Activated CD8-positive, alpha-beta memory T cell treated with anti-CD3 and anti-CD28 coated beads, Interleukin-2, amount 10 ng/mL, durations not matched to agents 7 days and 5 days (primary cell): ENCODE data around the gene RPP25L. TPM values are rescaled to one million over a fixed set of nuclear protein-coding genes. Genes with fewer than 3 reads are reported as not detected.

Experiments
- ATAC-seq: fragments of 150-1000 bp; cut with Tn5 transposase; one replicate; pipeline ENCODE4 v1.10.0; 2021; ENCODE audit warnings: moderate library complexity
- CTCF ChIA-PET: fragments of 350-600 bp; sonication (Branson Sonifier 250); formaldehyde crosslinking; loops from one replicate; lab custom pipeline; 2021; ENCODE audit warnings: antibody characterized with exemption; lab: Charles Lee
- DNase-seq: peaks from one replicate; pipeline ENCODE4 v3.0.0-alpha.2; 2020
- H3K27ac Mint-ChIP-seq: one replicate; pipeline ENCODE4 v1.8.0; 2021; ENCODE audit warnings: mild to moderate bottlenecking, mixed read lengths
- H3K27me3 Mint-ChIP-seq: one replicate; pipeline ENCODE4 v1.8.0; 2021; ENCODE audit warnings: mixed read lengths
- H3K36me3 Mint-ChIP-seq: one replicate; pipeline ENCODE4 v1.8.0; 2021; ENCODE audit warnings: mild to moderate bottlenecking, mixed read lengths
- H3K4me1 Mint-ChIP-seq: one replicate; pipeline ENCODE4 v1.8.0; 2021; ENCODE audit warnings: mixed read lengths
- H3K4me3 Mint-ChIP-seq: one replicate; pipeline ENCODE4 v1.8.0; 2021; ENCODE audit warnings: mild to moderate bottlenecking, moderate library complexity, mixed read lengths
- H3K9me3 Mint-ChIP-seq: one replicate; pipeline ENCODE4 v1.8.0; 2022; ENCODE audit warnings: low read depth, mixed read lengths
- total RNA-seq, 2 experiments: library from RNA; stranded (reverse); gene quantifications; one replicate each; pipeline ENCODE4 v1.2.3, GENCODE V29; 2021

The RPP25L gene
- total RNA-seq, 2 experiments from 2014 or later = 27.2 to 27.8 TPM

- no peak overlapping the region for H3K27ac Mint-ChIP-seq
- no peaks in the 10 kb centered on the region for H3K9me3 Mint-ChIP-seq
- ATAC-seq = no peak
- no peaks in the 10 kb centered on the region for H3K36me3 Mint-ChIP-seq
- no peak overlapping the region for H3K4me3 Mint-ChIP-seq
- CTCF ChIA-PET = interaction anchor here (1.1 to 1.4 kb wide), 3 partner anchors 30 to 49 kb away, joined by 4 read pairs; partner anchors contain the start of gene RPP25L
- no peak for DNase-seq
- H3K4me1 Mint-ChIP-seq = no peaks in the 10 kb centered on the region
- peaks cover 23% of the 10 kb centered on the region for H3K27me3 Mint-ChIP-seq
These were observed 48.6 kb downstream of the RPP25L start for GRCh38 chr9:34563262-34563661.

- CTCF ChIA-PET = interaction anchor here (0.8 to 1.4 kb wide), 8 partner anchors 14 to 72 kb away, joined by 3 to 4 read pairs (median 3); partner anchors contain the start of genes ARID3C and RPP25L
- Mint-ChIP-seq H3K4me3 (no peak overlapping the region), H3K27ac (no peak overlapping the region), H3K36me3 (no peaks in the 10 kb centered on the region), H3K4me1 (no peaks in the 10 kb centered on the region), H3K9me3 (no peaks in the 10 kb centered on the region), H3K27me3 (peaks cover 19% of the 10 kb centered on the region)
- ATAC-seq (no peak), DNase-seq (no peak)
These were observed 49.7 kb downstream of the RPP25L start for GRCh38 chr9:34562135-34562745.

DNA sequence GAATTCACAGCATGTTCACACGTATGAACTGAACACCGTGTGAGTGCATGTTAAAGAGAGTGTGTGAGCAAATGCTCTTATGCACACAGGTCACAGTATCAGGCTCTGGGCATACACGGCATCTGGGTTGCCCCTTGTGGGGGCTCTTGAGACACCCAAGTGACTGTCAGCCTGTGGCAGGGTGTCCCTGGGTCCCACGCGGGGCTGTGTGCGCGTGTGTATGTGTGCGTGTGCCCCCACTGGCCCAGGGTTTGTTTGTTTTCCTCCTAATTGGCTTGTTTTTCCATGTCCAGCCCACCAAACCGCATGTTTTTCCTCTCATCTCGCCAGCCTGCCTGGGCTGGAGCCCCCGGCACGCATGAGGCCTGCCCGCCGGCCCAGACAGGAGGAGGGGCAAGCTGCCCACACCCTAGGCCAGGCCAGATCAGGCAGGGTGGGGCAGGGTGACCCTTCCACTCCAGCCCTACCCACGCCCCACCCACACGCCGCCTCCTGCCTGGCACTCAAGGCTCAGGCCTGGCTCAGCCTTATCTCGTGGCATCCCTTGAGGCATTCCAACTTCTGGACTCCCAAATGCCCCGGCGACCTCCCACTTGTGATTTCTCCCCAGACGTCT is 51.2 kb downstream of the RPP25L start:
- no peaks in the 10 kb centered on the region for H3K4me1 Mint-ChIP-seq
- no peak overlapping the region for H3K4me3 Mint-ChIP-seq
- H3K36me3 Mint-ChIP-seq = no peaks in the 10 kb centered on the region

More for the DNA sequence above, 51.2 kb downstream of the RPP25L start:
- no peak overlapping the region for H3K27ac Mint-ChIP-seq
- no peak for ATAC-seq
- CTCF ChIA-PET = no interaction called here
- H3K9me3 Mint-ChIP-seq = no peaks in the 10 kb centered on the region
- H3K27me3 Mint-ChIP-seq = peaks cover 17% of the 10 kb centered on the region
- no peak for DNase-seq

Other genes with a start within 250 kb of the RPP25L start
- gene MYORG, start 235.2 kb downstream of the RPP25L start, total RNA-seq = 1 to 10 TPM; 3.7 to 4.2 TPM
- 10 to 100 TPM in 1 of 2 experiments, 1 to 10 TPM in 1; 7.9 to 13.8 TPM for gene FAM219A, start 153.5 kb downstream of the RPP25L start, total RNA-seq
- not detected for gene DNAI1, start 153.3 kb downstream of the RPP25L start, total RNA-seq
- not detected for gene ENHO, start 89.1 kb downstream of the RPP25L start, total RNA-seq
- not detected for gene CNTFR, start 22.4 kb downstream of the RPP25L start, total RNA-seq
- 100 to 1,000 TPM; 106 to 120 TPM for gene DCTN3, start 8.4 kb upstream of the RPP25L start, total RNA-seq
- under 1 TPM in 1 of 2 experiments, not detected in 1; 0.26 TPM for gene ARID3C, start 17.0 kb upstream of the RPP25L start, total RNA-seq
- gene SIGMAR1, start 25.7 kb upstream of the RPP25L start, total RNA-seq = 10 to 100 TPM; 66.1 to 82.1 TPM
- 10 to 100 TPM; 61.0 to 71.3 TPM for gene GALT, start 34.6 kb upstream of the RPP25L start, total RNA-seq
- gene IL11RA, start 40.1 kb upstream of the RPP25L start, total RNA-seq = 10 to 100 TPM; 26.5 to 26.7 TPM
- not detected for gene CCL27, start 50.6 kb upstream of the RPP25L start, total RNA-seq
- gene CCL19, start 79.2 kb upstream of the RPP25L start, total RNA-seq = not detected
- not detected for gene CCL21, start 98.0 kb upstream of the RPP25L start, total RNA-seq